Endothelial cell of hepatic sinusoid (primary cell): Measurements from ENCODE around the gene DPP3.

Experiments used
- in situ Hi-C: cut with HindIII; loops from 2 replicates; pipeline ENCODE4 v1.10.0; 2017; ENCODE audit warnings: low sequenced_read_pairs

The DPP3 gene

GRCh38 chr11:66479394-66480116 is 679 bp upstream of the DPP3 start:
- in situ Hi-C loops = no loop called here

- in situ Hi-C loops = no loop called here
Observed at GRCh38 chr11:66484806-66485380, 4.7 kb downstream of the DPP3 start.

- in situ Hi-C loops = no loop called here
Observed at GRCh38 chr11:66488957-66489356, 8.7 kb downstream of the DPP3 start.

- in situ Hi-C loops = loop anchor here (5.0 kb wide), 1 partner anchor 53 kb away; no protein-coding TSS in a partner anchor
Observed at GRCh38 chr11:66489636-66490035, 9.4 kb downstream of the DPP3 start.

GRCh38 chr11:66491315-66491935 is 11.2 kb downstream of the DPP3 start:
- in situ Hi-C loops = loop anchor here (5.0 kb wide), 1 partner anchor 51 kb away; no protein-coding TSS in a partner anchor

GRCh38 chr11:66492161-66492865 is 12.1 kb downstream of the DPP3 start:
- in situ Hi-C loops = loop anchor here (5.0 kb wide), 1 partner anchor 50 kb away; no protein-coding TSS in a partner anchor

GRCh38 chr11:66493130-66493529 is 12.9 kb downstream of the DPP3 start:
- in situ Hi-C loops = loop anchor here (5.0 kb wide), 1 partner anchor 49 kb away; no protein-coding TSS in a partner anchor

- in situ Hi-C loops = loop anchor here (5.0 kb wide), 1 partner anchor 48 kb away; no protein-coding TSS in a partner anchor
Observed at GRCh38 chr11:66494458-66494857, 14.2 kb downstream of the DPP3 start.

GRCh38 chr11:66494935-66495334 is 14.7 kb downstream of the DPP3 start:
- in situ Hi-C loops = loop anchor here (5.0 kb wide), 1 partner anchor 47 kb away; no protein-coding TSS in a partner anchor

GRCh38 chr11:66495401-66495854 is 15.2 kb downstream of the DPP3 start:
- in situ Hi-C loops = no loop called here

GRCh38 chr11:66497206-66497605 is 17.0 kb downstream of the DPP3 start:
- in situ Hi-C loops = no loop called here

- in situ Hi-C loops = no loop called here
Observed at GRCh38 chr11:66498506-66498905, 18.3 kb downstream of the DPP3 start.

- in situ Hi-C loops = no loop called here
Observed at GRCh38 chr11:66505276-66505816, 25.1 kb downstream of the DPP3 start.

- in situ Hi-C loops = no loop called here
Observed at GRCh38 chr11:66509131-66509561, 28.9 kb downstream of the DPP3 start.

- in situ Hi-C loops = no loop called here
Observed at GRCh38 chr11:66510271-66510989, 30.2 kb downstream of the DPP3 start, which contains the start of gene BBS1. BBS1 (plus strand) TSS chr11:66510635; CDS start chr11:66510660, 25 bp downstream.

GRCh38 chr11:66510990-66511339 is 30.7 kb downstream of the DPP3 start:
- in situ Hi-C loops = no loop called here

GRCh38 chr11:66523611-66524010 is 43.4 kb downstream of the DPP3 start:
- in situ Hi-C loops = no loop called here

GRCh38 chr11:66524304-66525040 is 44.2 kb downstream of the DPP3 start:
- in situ Hi-C loops = no loop called here

- in situ Hi-C loops = no loop called here
Observed at GRCh38 chr11:66529069-66529468, 48.8 kb downstream of the DPP3 start.
